ENCODE data around the gene DIPK1B. TPM values are rescaled to one million over a fixed set of nuclear protein-coding genes. Genes with fewer than 3 reads are reported as not detected.
A peak's percentile ranks its signal among the peaks of the same experiment; 100 is the strongest.

DIPK1B gene
- total RNA-seq, 1 experiment from 2014 or later, result 45.4 TPM

GRCh38 chr9:136740491-136740890 is 28.1 kb downstream of the DIPK1B start (continued):
- TF ChIP-seq JAZF1 (CRISPR knock-in tag; IDR thresholded peaks at IDR 0.05) (no peak), ZNF138 (CRISPR knock-in tag; conservative IDR thresholded peaks at IDR 0.05) (no peak)

- TF ChIP-seq CDX4 (CRISPR knock-in tag; IDR thresholded peaks at IDR 0.05; ENCODE audit: borderline replicate concordance), result no peak
- TF ChIP-seq GABPB1 (CRISPR knock-in tag; IDR thresholded peaks at IDR 0.05), result peak; percentile 48; the same call in 1 of the 2 replicates
- peaks cover 3% of the 10 kb centered on the region; the same call in 1 of the 2 replicates for H3K9me3 Mint-ChIP-seq
- POLR2A ChIA-PET, result no interaction called here
- H3K27me3 Mint-ChIP-seq (ENCODE audit: low read depth), result no peaks in the 10 kb centered on the region
- ATAC-seq, result no peak
- H3K36me3 Mint-ChIP-seq, result no peaks in the 10 kb centered on the region
- no peak for DNase-seq (ENCODE audit: low spot score)
- no peaks in the 10 kb centered on the region; the same call in none of the 2 replicates for H3K4me1 Mint-ChIP-seq
- peak overlapping the region; percentile 25 for H3K4me3 Mint-ChIP-seq
- CTCF ChIA-PET, result interaction anchor here (1.0 to 4.7 kb wide), 8 partner anchors 12 to 294 kb away, joined by 3 to 40 read pairs (median 4); partner anchors contain the start of genes LCN8 and TRAF2
- H3K27ac Mint-ChIP-seq, result no peak overlapping the region
Measured at GRCh38 chr9:136740971-136741882, 28.9 kb downstream of the DIPK1B start.

GRCh38 chr9:136741883-136742571 is 29.7 kb downstream of the DIPK1B start:
- Mint-ChIP-seq H3K9me3 (peaks cover 3% of the 10 kb centered on the region; the same call in 1 of the 2 replicates), H3K4me1 (no peaks in the 10 kb centered on the region; the same call in none of the 2 replicates), H3K36me3 (no peaks in the 10 kb centered on the region), H3K27me3 (ENCODE audit: low read depth) (no peaks in the 10 kb centered on the region), H3K27ac (no peak overlapping the region), H3K4me3 (peak overlapping the region; percentile 37)
- CTCF ChIA-PET, result interaction anchor here (0.6 to 4.7 kb wide), 13 partner anchors 13 to 293 kb away, joined by 3 to 40 read pairs (median 4); partner anchors contain the start of genes LCN8 and TRAF2
- POLR2A ChIA-PET, result no interaction called here
- DNase-seq (ENCODE audit: low spot score) (no peak), ATAC-seq (no peak)
- TF ChIP-seq ELF4 (CRISPR knock-in tag; IDR thresholded peaks at IDR 0.05; ENCODE audit: low read depth) (no peak), MLX (CRISPR knock-in tag; IDR thresholded peaks at IDR 0.05) (no peak), ZNF512 (CRISPR knock-in tag; IDR thresholded peaks at IDR 0.05; ENCODE audit: borderline replicate concordance) (no peak), ZNF425 (CRISPR knock-in tag; conservative IDR thresholded peaks at IDR 0.05) (no peak), ZNF281 (CRISPR knock-in tag; IDR thresholded peaks at IDR 0.05) (no peak), OVOL2 (CRISPR knock-in tag; IDR thresholded peaks at IDR 0.05; ENCODE audit: borderline replicate concordance) (no peak), CDX4 (CRISPR knock-in tag; IDR thresholded peaks at IDR 0.05; ENCODE audit: borderline replicate concordance) (no peak), USF2 (CRISPR knock-in tag; IDR thresholded peaks at IDR 0.05) (no peak), CREB1 (CRISPR knock-in tag; IDR thresholded peaks at IDR 0.05) (no peak), GTF2I (CRISPR knock-in tag; conservative IDR thresholded peaks at IDR 0.05) (no peak), GRHL2 (CRISPR knock-in tag; IDR thresholded peaks at IDR 0.05; ENCODE audit: insufficient replicate concordance, severe bottlenecking) (no peak), TCF7 (CRISPR knock-in tag; IDR thresholded peaks at IDR 0.05; ENCODE audit: low read depth) (no peak), ZMAT4 (CRISPR knock-in tag; IDR thresholded peaks at IDR 0.05) (no peak), ERG (CRISPR knock-in tag; IDR thresholded peaks at IDR 0.05) (no peak), ZNF138 (CRISPR knock-in tag; conservative IDR thresholded peaks at IDR 0.05) (no peak)
